GM18873 (cell line): ENCODE measurements around the gene BCL11B.

Experiments
- ATAC-seq: cut with Tn5 transposase; IDR thresholded peaks from one replicate; pipeline ENCODE4 v1.9.1; 2021; ENCODE audit warnings: mild to moderate bottlenecking, moderate library complexity, moderate number of reproducible peaks; ENCODE audit not compliant: unreplicated experiment, low FRiP score

The BCL11B gene

GRCh38 chr14:99256483-99256874 lies 15.5 kb downstream of the BCL11B start:
- no peak for ATAC-seq

- ATAC-seq, result no peak
Observed at GRCh38 chr14:99255621-99256482, 16.1 kb downstream of the BCL11B start.

- no peak for ATAC-seq
Observed at GRCh38 chr14:99254328-99255009, 17.5 kb downstream of the BCL11B start.

GRCh38 chr14:99253890-99254289 lies 18.1 kb downstream of the BCL11B start:
- no peak for ATAC-seq

GRCh38 chr14:99252940-99253868 lies 18.8 kb downstream of the BCL11B start:
- no peak for ATAC-seq

GRCh38 chr14:99252443-99252939 lies 19.5 kb downstream of the BCL11B start:
- ATAC-seq, result no peak

GRCh38 chr14:99251721-99252120 lies 20.3 kb downstream of the BCL11B start:
- no peak for ATAC-seq

- ATAC-seq, result no peak
Observed at GRCh38 chr14:99250636-99251208, 21.3 kb downstream of the BCL11B start.

GRCh38 chr14:99249389-99249788 lies 22.6 kb downstream of the BCL11B start:
- no peak for ATAC-seq

GRCh38 chr14:99248761-99249171 lies 23.2 kb downstream of the BCL11B start:
- ATAC-seq, result no peak

GRCh38 chr14:99247772-99248171 lies 24.2 kb downstream of the BCL11B start:
- ATAC-seq, result no peak

GRCh38 chr14:99247101-99247729 lies 24.8 kb downstream of the BCL11B start:
- ATAC-seq, result no peak

- ATAC-seq, result no peak
Observed at GRCh38 chr14:99246536-99247097, 25.4 kb downstream of the BCL11B start.

- ATAC-seq, result no peak
Observed at GRCh38 chr14:99245564-99246511, 26.2 kb downstream of the BCL11B start.

- no peak for ATAC-seq
Observed at GRCh38 chr14:99244941-99245563, 26.9 kb downstream of the BCL11B start.

GRCh38 chr14:99244367-99244901 lies 27.6 kb downstream of the BCL11B start:
- no peak for ATAC-seq

- ATAC-seq, result no peak
Observed at GRCh38 chr14:99242816-99243721, 28.9 kb downstream of the BCL11B start.
